Fibroblast of gingiva (primary cell): ENCODE results near the gene KLF7.

Source experiments
- DNase-seq: peaks from one replicate; pipeline ENCODE4 v3.0.0-alpha.2; 2011; ENCODE audit warnings: low read depth

The KLF7 gene

GRCh38 chr2:207123776-207124391 lies 41.9 kb downstream of the KLF7 start:
- no peak for DNase-seq

- DNase-seq = no peak
These were observed 42.4 kb downstream of the KLF7 start for GRCh38 chr2:207123335-207123744.

- DNase-seq = peak; percentile 40
These were observed 43.0 kb downstream of the KLF7 start for GRCh38 chr2:207122651-207123334.

- peak; percentile 85 for DNase-seq
These were observed 44.0 kb downstream of the KLF7 start for GRCh38 chr2:207121784-207122183.

- DNase-seq = no peak
These were observed 46.7 kb downstream of the KLF7 start for GRCh38 chr2:207119048-207119447.

GRCh38 chr2:207117668-207118067 lies 48.1 kb downstream of the KLF7 start:
- DNase-seq = no peak

GRCh38 chr2:207115715-207116364 lies 49.9 kb downstream of the KLF7 start:
- peak; percentile 32 for DNase-seq

- no peak for DNase-seq
These were observed 52.3 kb downstream of the KLF7 start for GRCh38 chr2:207113414-207113813.

- no peak for DNase-seq
These were observed 53.0 kb downstream of the KLF7 start for GRCh38 chr2:207112785-207113184.

GRCh38 chr2:207112383-207112782 lies 53.4 kb downstream of the KLF7 start:
- no peak for DNase-seq

- DNase-seq = no peak
These were observed 54.0 kb downstream of the KLF7 start for GRCh38 chr2:207111757-207112156.

GRCh38 chr2:207110715-207111114 lies 55.0 kb downstream of the KLF7 start:
- DNase-seq = no peak

- DNase-seq = no peak
These were observed 55.4 kb downstream of the KLF7 start for GRCh38 chr2:207110310-207110709.

- DNase-seq = no peak
These were observed 56.0 kb downstream of the KLF7 start for GRCh38 chr2:207109768-207110167.

- DNase-seq = no peak
These were observed 57.3 kb downstream of the KLF7 start for GRCh38 chr2:207108440-207108839.

- DNase-seq = no peak
These were observed 58.2 kb downstream of the KLF7 start for GRCh38 chr2:207107551-207107950.

- DNase-seq = no peak
These were observed 58.6 kb downstream of the KLF7 start for GRCh38 chr2:207107131-207107530.

GRCh38 chr2:207103132-207103531 lies 62.6 kb downstream of the KLF7 start:
- DNase-seq = no peak

- DNase-seq = no peak
These were observed 63.8 kb downstream of the KLF7 start for GRCh38 chr2:207101984-207102383.

GRCh38 chr2:207097278-207097677 lies 68.5 kb downstream of the KLF7 start:
- no peak for DNase-seq

GRCh38 chr2:207095963-207096362 lies 69.8 kb downstream of the KLF7 start:
- no peak for DNase-seq

- no peak for DNase-seq
These were observed 72.5 kb downstream of the KLF7 start for GRCh38 chr2:207093234-207093633.

GRCh38 chr2:207092818-207093217 lies 72.9 kb downstream of the KLF7 start:
- DNase-seq = no peak
